Urinary bladder (tissue), 4 donors: ENCODE data around the gene EPS8L2. TPM values are rescaled to one million over a fixed set of nuclear protein-coding genes. Genes with fewer than 3 reads are reported as not detected.

Experiments
- DNase-seq: peaks from one replicate; pipeline ENCODE4 v3.0.0-alpha.2; 2015; ENCODE audit errors: extremely low spot score
- H3K27ac ChIP-seq: one replicate; pipeline ENCODE4 v1.5.1; 2013; ENCODE audit warnings: low read depth, mild to moderate bottlenecking, moderate library complexity
- H3K36me3 ChIP-seq: one replicate; pipeline ENCODE4 v1.6.1; 2013; ENCODE audit warnings: mild to moderate bottlenecking, moderate library complexity; ENCODE audit not compliant: insufficient read depth
- H3K4me1 ChIP-seq: one replicate; pipeline ENCODE4 v1.6.1; 2013; ENCODE audit warnings: mild to moderate bottlenecking, moderate library complexity; ENCODE audit not compliant: insufficient read depth
- H3K4me3 ChIP-seq: one replicate; pipeline ENCODE4 v1.5.1; 2013; ENCODE audit warnings: low read depth, low read length
- WGBS: extraction: QIAGEN DNeasy Blood & Tissue Kit; methylation state at CpG from one replicate; pipeline ENCODE4 v1.1.7; 2013; 5-methylcytosine and 5-hydroxymethylcytosine counted together
- polyA plus RNA-seq: library from polyadenylated mRNA; stranded (reverse); fragments of 200-250 nt; gene quantifications from one replicate; pipeline ENCODE4 v1.2.3, GENCODE V29; 2013
- total RNA-seq: library from RNA; depleted of rRNA; stranded (reverse); fragments of >200 nt; gene quantifications from one replicate; pipeline ENCODE4 v1.2.3, GENCODE V29; 2014
- donor health status: healthy with polysubstance abuse.
- donor health status: healthy.

The EPS8L2 gene
- total RNA-seq (12.4 TPM), polyA plus RNA-seq (23.2 TPM)

DNA sequence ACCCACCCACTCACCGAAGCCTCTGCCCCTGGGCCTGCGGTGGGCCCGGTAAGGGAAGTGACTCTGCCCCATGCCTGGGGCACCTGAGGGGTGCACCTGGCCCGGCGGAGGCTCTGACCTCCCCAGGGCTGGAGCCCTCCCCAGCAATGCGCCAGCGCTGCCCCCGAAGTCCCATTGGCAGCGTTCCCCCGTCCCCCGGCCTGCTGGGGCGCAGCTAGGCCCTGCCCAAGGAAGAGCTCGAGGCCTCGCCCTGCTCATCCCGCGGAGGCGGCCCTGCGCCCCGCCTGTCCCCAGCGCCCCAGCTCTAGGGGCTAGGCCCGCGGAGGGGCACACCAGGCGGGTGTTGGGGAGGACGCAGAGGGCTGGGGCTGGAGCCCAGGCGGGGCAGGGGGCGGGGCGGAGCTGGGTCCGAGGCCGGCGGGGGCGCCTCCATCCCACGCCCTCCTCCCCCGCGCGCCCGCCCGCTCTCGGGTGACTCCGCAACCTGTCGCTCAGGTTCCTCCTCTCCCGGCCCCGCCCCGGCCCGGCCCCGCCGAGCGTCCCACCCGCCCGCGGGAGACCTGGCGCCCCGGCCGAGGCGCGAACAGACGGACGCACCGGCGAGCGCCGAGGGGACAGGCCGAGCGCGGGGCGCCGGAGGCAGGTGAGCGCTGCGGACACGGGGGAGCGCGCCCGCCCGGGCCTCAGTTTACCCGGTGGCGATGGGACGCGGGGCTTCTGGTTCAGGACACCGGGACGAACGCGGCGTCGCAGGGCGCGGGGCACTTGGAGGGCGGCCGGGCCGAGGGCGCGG, at the start of gene EPS8L2:
Gene EPS8L2 (plus strand): TSS at position 586 of the 793 bp plus-strand sequence. CDS start 3,177 bp downstream, outside the sequence.
- Histone ChIP-seq H3K36me3 (peaks cover 1% of the 10 kb centered on the region), H3K4me3 (peak within 1 kb of the TSS; percentile 50), H3K27ac (peak within 1 kb of the TSS; percentile 71), H3K4me1 (no peaks in the 10 kb centered on the region)
- no peak for DNase-seq
- WGBS = 8% methylated on average over 90 of the region's 90 CpGs

DNA sequence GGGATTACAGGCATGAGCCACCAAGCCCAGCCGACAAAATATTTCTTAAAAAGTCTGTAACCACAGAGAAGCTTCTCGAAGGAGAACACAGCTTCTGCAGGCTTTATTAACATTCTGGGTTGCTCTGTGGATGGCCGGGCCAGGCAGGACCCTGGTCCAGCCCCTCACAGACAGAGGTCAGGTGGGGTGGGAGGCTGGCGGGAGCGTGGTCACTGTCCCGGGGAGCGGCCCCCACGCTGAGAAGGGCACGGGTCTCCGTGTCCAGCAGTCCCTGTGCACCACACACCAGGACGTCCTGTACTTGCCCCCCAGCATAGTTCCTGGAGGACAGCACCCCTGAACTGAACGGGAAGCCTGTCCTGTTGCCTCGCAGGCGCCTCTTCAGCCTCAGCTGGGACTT, 49.6 kb upstream of the EPS8L2 start:
- WGBS = 95% methylated on average over 14 of the region's 14 CpGs
- H3K27ac ChIP-seq = no peak overlapping the region
- H3K4me1 ChIP-seq = no peaks in the 10 kb centered on the region
- no peak overlapping the region for H3K4me3 ChIP-seq
- no peak for DNase-seq
- peaks cover 2% of the 10 kb centered on the region for H3K36me3 ChIP-seq

DNA sequence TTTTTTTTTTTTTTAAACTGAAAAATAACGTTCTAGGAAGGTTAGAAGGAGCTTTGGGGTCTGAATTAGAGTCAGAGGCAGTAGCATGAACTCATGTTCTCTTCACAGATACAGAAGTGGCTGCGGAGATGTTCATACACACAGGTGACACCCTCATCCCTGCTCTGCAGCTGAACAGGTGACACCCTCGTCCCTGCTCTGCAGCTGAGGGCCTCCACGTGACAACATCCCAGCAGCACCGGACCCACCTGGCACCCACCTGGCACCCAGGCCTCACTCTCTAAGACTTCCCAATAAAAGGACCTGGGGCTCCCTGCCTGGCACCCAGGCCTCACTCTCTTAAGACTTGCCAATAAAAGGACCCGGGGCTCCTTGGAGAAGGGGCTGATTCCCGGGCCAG, 49.2 kb upstream of the EPS8L2 start:
- 85% methylated on average over 7 of the region's 7 CpGs for WGBS
- no peaks in the 10 kb centered on the region for H3K4me1 ChIP-seq
- no peak for DNase-seq
- H3K27ac ChIP-seq = no peak overlapping the region
- H3K4me3 ChIP-seq = no peak overlapping the region
- peaks cover 2% of the 10 kb centered on the region for H3K36me3 ChIP-seq

DNA sequence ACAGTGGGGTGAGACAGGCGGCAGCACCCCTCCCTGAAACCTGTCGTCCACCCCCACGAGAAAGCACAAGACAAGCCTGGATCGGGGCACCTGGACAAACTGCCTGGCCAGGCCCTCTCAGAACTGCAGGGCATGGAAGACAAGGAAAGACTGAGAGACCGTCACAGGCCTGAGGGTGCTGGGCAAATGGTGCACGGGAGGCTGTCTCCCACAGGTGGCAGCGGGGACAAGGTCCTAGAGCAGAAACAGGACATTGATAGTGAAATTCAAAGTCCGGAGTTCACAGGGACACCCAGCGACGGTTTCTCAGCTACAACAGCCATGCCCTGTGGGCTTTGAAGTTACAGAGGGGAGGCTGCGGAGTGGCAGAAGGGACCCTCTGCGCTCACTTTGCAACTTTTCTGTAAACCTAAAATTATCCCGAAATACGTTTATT, 48.3 kb upstream of the EPS8L2 start:
- Histone ChIP-seq H3K27ac (no peak overlapping the region), H3K36me3 (peaks cover 2% of the 10 kb centered on the region), H3K4me3 (no peak overlapping the region), H3K4me1 (no peaks in the 10 kb centered on the region)
- 89% methylated on average over 14 of the region's 14 CpGs for WGBS
- DNase-seq = no peak

DNA sequence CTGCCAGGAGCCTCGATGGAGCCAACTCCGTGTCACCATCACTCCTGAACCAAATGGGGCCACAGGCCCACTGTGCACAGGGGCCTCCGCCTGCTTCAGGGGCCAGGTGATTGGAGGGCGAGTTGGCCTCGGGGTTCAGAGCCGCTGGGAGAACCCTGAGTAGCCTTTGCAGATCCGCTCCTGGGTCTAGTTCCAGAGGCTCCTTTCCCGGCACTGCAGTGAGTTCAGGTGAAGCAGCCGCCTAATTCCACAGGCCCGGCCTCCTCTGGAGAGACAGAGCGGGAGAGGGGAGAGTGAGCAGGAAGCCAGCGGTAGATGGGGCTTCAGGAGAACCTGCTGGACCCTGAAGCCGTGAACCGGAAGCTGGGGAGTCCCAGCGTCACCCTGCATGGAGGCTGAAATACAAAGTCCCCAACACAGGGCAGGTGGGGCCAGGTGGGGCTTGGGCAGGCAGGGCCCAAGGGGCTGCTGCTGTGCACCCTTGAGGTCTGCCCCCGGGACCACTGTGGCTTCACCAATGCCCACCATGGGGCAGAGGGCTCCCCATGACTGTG, 46.4 kb upstream of the EPS8L2 start:
- Histone ChIP-seq H3K4me3 (no peak overlapping the region), H3K4me1 (no peaks in the 10 kb centered on the region), H3K27ac (no peak overlapping the region), H3K36me3 (peaks cover 2% of the 10 kb centered on the region)
- DNase-seq = no peak
- WGBS = 92% methylated on average over 16 of the region's 16 CpGs

DNA sequence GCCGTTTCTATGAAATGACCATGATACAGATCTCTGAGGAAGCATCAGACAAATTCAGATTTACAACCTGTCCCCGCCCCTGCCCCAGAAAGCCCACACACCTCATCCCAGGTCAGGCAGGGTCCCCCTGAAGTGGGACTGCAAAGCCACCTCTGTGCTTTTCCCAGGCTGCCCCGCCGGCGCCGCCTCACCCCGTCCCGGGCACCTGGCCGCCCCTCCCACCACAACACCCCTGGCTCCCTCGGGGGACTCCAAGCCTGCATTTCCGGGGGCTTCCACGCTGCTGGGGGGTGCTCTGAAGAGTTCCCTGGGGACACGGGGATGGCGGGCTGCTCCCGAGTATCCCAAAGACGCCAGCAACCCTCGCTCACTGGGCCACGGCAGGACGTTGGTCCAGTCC, 45.8 kb upstream of the EPS8L2 start:
- Histone ChIP-seq H3K4me3 (no peak overlapping the region), H3K4me1 (no peaks in the 10 kb centered on the region), H3K27ac (no peak overlapping the region), H3K36me3 (peaks cover 2% of the 10 kb centered on the region)
- DNase-seq = no peak
- WGBS = 85% methylated on average over 19 of the region's 19 CpGs

DNA sequence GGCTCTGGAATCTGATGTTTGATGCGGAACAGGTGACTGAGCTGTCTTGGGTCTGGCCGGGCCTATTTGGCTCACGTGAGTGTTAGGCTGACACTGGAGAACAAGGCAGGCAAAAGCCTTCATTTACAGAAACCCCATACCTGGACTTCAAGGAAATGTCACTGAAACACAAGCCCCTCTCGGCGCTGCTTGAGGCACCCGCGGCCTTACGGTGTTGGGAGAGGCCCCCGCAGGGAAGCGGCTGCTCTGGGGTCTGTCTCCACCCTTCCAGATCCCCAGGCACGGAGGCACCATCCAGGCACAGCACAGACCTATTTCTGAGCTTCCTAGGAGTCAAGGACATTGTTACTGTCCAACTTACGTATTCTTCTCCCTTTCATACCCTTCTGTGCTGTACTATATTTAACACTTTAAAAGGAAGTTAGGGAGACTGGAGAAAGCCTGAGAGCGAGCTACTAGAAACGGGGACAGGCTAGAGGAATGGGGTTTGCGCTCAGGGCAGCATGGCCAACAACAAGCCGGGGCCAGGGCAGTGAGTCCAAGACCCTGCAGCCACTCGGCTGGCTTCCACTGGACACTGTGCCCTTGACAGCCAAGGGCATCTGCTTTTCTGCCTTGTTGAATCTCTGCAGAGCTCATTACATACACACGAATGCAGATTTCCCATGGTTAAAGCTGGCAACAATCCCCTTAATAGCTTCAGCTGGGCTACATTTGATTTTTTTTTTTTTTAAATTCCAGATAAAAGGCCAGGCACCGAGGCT, 45.2 kb upstream of the EPS8L2 start:
- H3K4me1 ChIP-seq = no peaks in the 10 kb centered on the region
- WGBS = 90% methylated on average over 19 of the region's 19 CpGs
- DNase-seq = no peak

DNA sequence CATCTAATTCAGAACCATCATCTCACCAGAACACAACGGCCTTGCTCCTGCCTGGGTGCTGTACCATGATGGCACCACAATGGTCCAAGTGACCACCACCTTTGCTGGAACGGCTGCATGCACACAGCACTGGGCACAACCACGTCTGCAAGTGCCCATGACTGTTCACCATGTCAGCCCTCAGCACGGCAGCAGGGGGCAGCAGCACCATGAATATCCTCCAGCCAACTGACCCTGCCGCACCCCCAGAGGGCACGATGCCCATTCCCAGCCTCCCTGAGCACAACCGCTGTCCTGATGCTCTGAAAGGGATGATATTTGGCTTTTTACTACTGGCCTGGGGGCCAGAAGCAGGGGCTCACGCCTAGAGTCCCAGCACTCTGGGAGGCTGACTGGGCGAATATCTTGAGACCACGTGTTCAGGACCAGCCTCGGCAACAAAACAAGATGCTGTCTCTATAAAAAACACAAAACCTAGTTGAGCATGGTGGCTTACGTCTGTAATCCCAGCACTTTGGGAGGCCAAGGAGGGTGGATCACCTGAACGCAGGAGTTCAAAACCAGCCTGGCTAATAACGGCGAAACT, 43.2 kb upstream of the EPS8L2 start:
- no peak for DNase-seq
- Histone ChIP-seq H3K27ac (no peak overlapping the region), H3K36me3 (peaks cover 2% of the 10 kb centered on the region), H3K4me3 (no peak overlapping the region), H3K4me1 (no peaks in the 10 kb centered on the region)
- WGBS = 54% methylated on average over 15 of the region's 15 CpGs

More for the DNA sequence above, 45.2 kb upstream of the EPS8L2 start:
- peaks cover 2% of the 10 kb centered on the region for H3K36me3 ChIP-seq
- no peak overlapping the region for H3K27ac ChIP-seq
- no peak overlapping the region for H3K4me3 ChIP-seq

DNA sequence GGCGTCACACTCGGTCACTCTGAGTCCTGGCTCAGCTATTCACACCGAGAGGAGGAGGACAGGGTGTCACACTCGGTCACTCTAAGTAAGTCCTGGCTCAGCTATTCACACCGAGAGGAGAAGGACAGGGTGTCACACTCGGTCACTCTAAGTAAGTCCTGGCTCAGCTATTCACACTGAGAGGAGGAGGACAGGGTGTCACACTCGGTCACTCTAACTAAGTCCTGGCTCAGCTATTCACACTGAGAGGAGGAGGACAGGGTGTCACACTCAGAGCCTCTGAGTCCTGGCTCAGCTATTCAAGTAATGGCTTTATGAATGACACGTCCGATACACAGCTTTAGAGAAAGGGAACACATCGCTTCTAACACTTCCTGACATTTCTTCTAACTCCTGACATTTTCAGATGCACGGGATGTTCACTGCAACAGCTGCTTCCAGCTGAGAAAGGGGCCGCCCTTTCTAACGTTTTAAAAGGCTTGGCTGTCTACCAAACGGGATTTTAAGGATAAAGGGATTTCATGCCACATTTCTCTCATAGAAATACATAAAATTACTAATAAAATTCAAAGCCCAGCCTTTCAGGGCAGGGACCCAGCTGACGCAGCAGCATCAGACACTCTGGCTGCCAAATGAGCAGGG, 40.8 kb upstream of the EPS8L2 start:
- Histone ChIP-seq H3K27ac (no peak overlapping the region), H3K36me3 (no peaks in the 10 kb centered on the region), H3K4me3 (no peak overlapping the region), H3K4me1 (no peaks in the 10 kb centered on the region)
- 53% methylated on average over 15 of the region's 15 CpGs for WGBS
- DNase-seq = peak; percentile 64

DNA sequence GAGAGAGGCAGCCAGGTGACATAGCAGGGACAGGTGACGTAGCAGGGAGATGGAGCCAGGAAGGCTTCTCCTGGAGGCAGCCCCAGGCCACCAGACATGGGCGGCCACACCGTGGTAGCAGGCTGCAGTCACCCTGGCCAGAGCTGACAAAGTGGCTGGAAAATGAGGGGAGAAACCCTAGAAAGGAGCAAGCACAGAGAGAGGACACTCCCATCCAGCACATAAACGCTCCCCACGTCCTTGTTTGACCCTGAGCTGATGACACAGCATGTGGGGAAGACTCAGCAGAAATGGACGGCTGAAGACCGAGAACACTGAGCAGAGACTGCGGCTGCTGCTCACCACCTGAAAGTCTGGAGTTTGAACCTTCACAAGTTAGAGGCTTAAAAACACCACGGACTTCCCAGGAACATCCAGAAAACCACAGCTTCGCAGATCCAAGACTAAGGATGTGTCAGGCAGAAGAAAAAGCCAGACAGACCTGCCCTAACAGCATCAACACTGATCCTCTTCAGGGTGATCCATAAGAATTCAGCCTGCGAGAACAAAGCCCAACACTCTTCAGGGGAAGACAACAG, 40.2 kb upstream of the EPS8L2 start:
- Histone ChIP-seq H3K27ac (peak overlapping the region; percentile 46), H3K4me3 (no peak overlapping the region), H3K36me3 (no peaks in the 10 kb centered on the region), H3K4me1 (no peaks in the 10 kb centered on the region)
- WGBS = 38% methylated on average over 11 of the region's 11 CpGs
- DNase-seq = no peak

DNA sequence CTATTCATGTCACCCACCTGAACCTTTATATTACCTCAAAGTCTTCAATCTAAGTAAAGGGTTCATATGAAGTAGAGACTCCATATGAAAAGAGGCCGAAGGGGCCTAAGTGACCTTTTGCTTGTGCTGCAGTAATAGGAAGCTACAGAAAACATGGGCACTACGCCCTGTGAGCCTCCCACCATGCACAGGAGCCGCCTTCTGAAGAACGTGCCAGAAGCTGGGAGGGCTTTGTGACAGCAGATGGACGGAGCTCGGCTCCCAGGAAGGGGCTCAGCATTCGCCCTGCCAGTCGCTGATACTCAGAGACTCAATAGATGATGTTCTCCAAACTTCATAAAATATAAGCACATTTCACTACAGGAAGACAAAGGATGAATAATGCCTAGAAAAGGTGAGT, 32.2 kb upstream of the EPS8L2 start:
- DNase-seq = no peak
- H3K27ac ChIP-seq = no peak overlapping the region
- WGBS = 93% methylated on average over 8 of the region's 8 CpGs
- H3K4me3 ChIP-seq = no peak overlapping the region
- no peaks in the 10 kb centered on the region for H3K4me1 ChIP-seq
- no peaks in the 10 kb centered on the region for H3K36me3 ChIP-seq

DNA sequence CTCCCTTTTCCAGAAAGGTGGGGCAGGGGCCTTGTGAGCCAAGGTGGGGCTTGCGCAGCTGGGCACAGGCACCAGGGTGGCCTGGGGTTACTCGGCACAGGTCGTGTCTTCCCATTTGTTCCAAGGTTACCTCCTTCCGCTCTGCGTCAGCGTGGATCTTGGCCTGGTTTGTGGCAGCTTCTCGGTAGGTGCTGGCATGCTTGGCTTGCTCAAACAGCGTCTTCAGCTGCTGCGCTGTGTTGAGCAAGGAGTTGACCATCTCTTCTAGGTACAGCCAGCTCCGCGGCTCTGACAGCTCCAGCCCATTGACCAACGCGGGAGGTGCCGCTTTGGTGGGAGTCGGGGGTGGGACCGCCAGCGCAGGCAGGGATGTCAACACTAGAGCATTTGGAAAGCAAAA, 31.6 kb upstream of the EPS8L2 start:
- no peaks in the 10 kb centered on the region for H3K4me1 ChIP-seq
- 93% methylated on average over 17 of the region's 17 CpGs for WGBS
- H3K27ac ChIP-seq = no peak overlapping the region
- DNase-seq = no peak
- no peak overlapping the region for H3K4me3 ChIP-seq
- no peaks in the 10 kb centered on the region for H3K36me3 ChIP-seq

DNA sequence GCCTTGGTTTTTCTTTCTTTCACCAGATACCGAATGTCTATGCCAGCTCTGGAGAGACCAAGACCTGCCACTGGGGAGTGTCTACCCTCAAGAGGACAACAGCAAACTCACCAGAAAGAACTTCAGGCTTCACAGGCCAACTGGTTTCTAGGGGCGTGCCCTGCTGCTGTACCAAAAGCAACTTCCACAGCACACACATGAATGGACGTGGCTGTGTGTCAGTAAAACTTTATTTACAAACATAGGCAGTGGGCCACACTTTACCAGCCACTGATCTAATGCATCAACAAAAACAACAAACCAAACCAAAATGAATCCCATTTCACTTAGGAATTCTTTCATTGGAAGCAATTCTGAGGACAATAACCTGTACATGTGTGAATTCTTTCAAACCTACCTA, 27.7 kb upstream of the EPS8L2 start:
- DNase-seq = no peak
- H3K27ac ChIP-seq = no peak overlapping the region
- no peak overlapping the region for H3K4me3 ChIP-seq
- WGBS = 90% methylated on average over 3 of the region's 3 CpGs
- no peaks in the 10 kb centered on the region for H3K4me1 ChIP-seq
- no peaks in the 10 kb centered on the region for H3K36me3 ChIP-seq
